ENCODE results near the gene MRPS7. TPM values are rescaled to one million over a fixed set of nuclear protein-coding genes. Genes with fewer than 3 reads are reported as not detected.
A peak's percentile ranks its signal among the peaks of the same experiment; 100 is the strongest.

The MRPS7 gene
- polyA plus RNA-seq, 3 donors: 26.7 to 122 (median 101) TPM

- Mint-ChIP-seq H3K4me1 (peaks cover 35% of the 10 kb centered on the region), H3K27me3 (ENCODE audit: low read depth in 3 of 3) (peaks cover 0 to 4% (median 2%) of the 10 kb centered on the region in 3 donors), H3K9me3 (no peaks in the 10 kb centered on the region), H3K36me3 (peaks cover 55 to 76% of the 10 kb centered on the region in 2 donors), H3K27ac (peak overlapping the region in 3 of 7 donors; percentile 48 to 64 (median 58)), H3K4me3 (no peak overlapping the region)
- peaks cover 49 to 59% of the 10 kb centered on the region in 2 donors for H3K36me3 ChIP-seq (replicated peaks in 1 of 2; ENCODE audit: control insufficient read depth in 1 of 2, insufficient read depth in 2 of 2, low read length in 2 of 2)
- intact Hi-C loops (cut with micrococcal nuclease): no loop called here
- TF ChIP-seq CTCF (IDR thresholded peaks at IDR 0.05): no peak
- H2AFZ ChIP-seq (ENCODE audit: insufficient read depth, low read depth, low read length, poor library complexity, severe bottlenecking): no peak overlapping the region
- H3K4me1 ChIP-seq (ENCODE audit: control insufficient read depth in 1 of 2, insufficient read depth in 2 of 2, low read length in 2 of 2): peaks cover 35 to 36% of the 10 kb centered on the region in 2 donors
- H3K27ac ChIP-seq (ENCODE audit: low read depth in 1 of 2, low read length in 2 of 2): peak overlapping the region in 1 of 2 donors; percentile 20
- H3K9me3 ChIP-seq (replicated peaks in 1 of 2; ENCODE audit: control insufficient read depth in 1 of 2, insufficient read depth in 1 of 2, low read length in 2 of 2): no peaks in the 10 kb centered on the region
- peaks cover 5% of the 10 kb centered on the region for H4K20me1 ChIP-seq (ENCODE audit: insufficient read depth, low read length)
- no peak for DNase-seq
- no peak overlapping the region for H3K4me2 ChIP-seq (replicated peaks; ENCODE audit: extremely low read depth, low read length, poor library complexity, severe bottlenecking)
- no peak overlapping the region for H3K4me3 ChIP-seq (replicated peaks in 1 of 3; ENCODE audit: low read depth in 2 of 3, low read length in 3 of 3)
- no peak overlapping the region for H3K9ac ChIP-seq (ENCODE audit: insufficient read depth, low read length, poor library complexity, severe bottlenecking)
- no peaks in the 10 kb centered on the region for H3K27me3 ChIP-seq (ENCODE audit: control insufficient read depth in 2 of 2, insufficient read depth in 2 of 2, low read length in 2 of 2)
- WGBS (ENCODE audit: insufficient coverage): 98% methylated on average over 10 of the region's 18 CpGs
- H3K79me2 ChIP-seq (ENCODE audit: insufficient read depth, low read length): peaks cover 25% of the 10 kb centered on the region
Measured at GRCh38 chr17:75231741-75232464, 29.8 kb upstream of the MRPS7 start.

- H3K27ac Mint-ChIP-seq: peak overlapping the region in 1 of 7 donors; percentile 58
- H3K4me1 Mint-ChIP-seq: peaks cover 28% of the 10 kb centered on the region
- DNase-seq: no peak
Measured at GRCh38 chr17:75232786-75233185, 28.9 kb upstream of the MRPS7 start.

More at GRCh38 chr17:75232786-75233185, 28.9 kb upstream of the MRPS7 start:
- Mint-ChIP-seq H3K36me3 (peaks cover 61 to 82% of the 10 kb centered on the region in 2 donors), H3K9me3 (no peaks in the 10 kb centered on the region), H3K4me3 (no peak overlapping the region), H3K27me3 (ENCODE audit: low read depth in 3 of 3) (peaks cover 0 to 4% (median 3%) of the 10 kb centered on the region in 3 donors)
- Histone ChIP-seq H3K36me3 (replicated peaks in 1 of 2; ENCODE audit: control insufficient read depth in 1 of 2, insufficient read depth in 2 of 2, low read length in 2 of 2) (peaks cover 56 to 67% of the 10 kb centered on the region in 2 donors), H3K4me3 (replicated peaks in 1 of 3; ENCODE audit: low read depth in 2 of 3, low read length in 3 of 3) (no peak overlapping the region), H4K20me1 (ENCODE audit: insufficient read depth, low read length) (peaks cover 13% of the 10 kb centered on the region), H3K79me2 (ENCODE audit: insufficient read depth, low read length) (peaks cover 25% of the 10 kb centered on the region), H3K27ac (ENCODE audit: low read depth in 1 of 2, low read length in 2 of 2) (no peak overlapping the region), H3K9ac (ENCODE audit: insufficient read depth, low read length, poor library complexity, severe bottlenecking) (no peak overlapping the region), H3K4me2 (replicated peaks; ENCODE audit: extremely low read depth, low read length, poor library complexity, severe bottlenecking) (no peak overlapping the region), H3K9me3 (replicated peaks in 1 of 2; ENCODE audit: control insufficient read depth in 1 of 2, insufficient read depth in 1 of 2, low read length in 2 of 2) (no peaks in the 10 kb centered on the region), H2AFZ (ENCODE audit: insufficient read depth, low read depth, low read length, poor library complexity, severe bottlenecking) (no peak overlapping the region), H3K4me1 (ENCODE audit: control insufficient read depth in 1 of 2, insufficient read depth in 2 of 2, low read length in 2 of 2) (peaks cover 27% of the 10 kb centered on the region in 2 donors), H3K27me3 (ENCODE audit: control insufficient read depth in 2 of 2, insufficient read depth in 2 of 2, low read length in 2 of 2) (no peaks in the 10 kb centered on the region)
- TF ChIP-seq CTCF (IDR thresholded peaks at IDR 0.05): no peak
- intact Hi-C loops (cut with micrococcal nuclease): no loop called here
- over 99% methylated on average over 12 of the region's 13 CpGs for WGBS (ENCODE audit: insufficient coverage)
